Measurements from ENCODE around the gene ANAPC4.
"Not testable (repeated sequence)": the region's sequence is repeated elsewhere in the genome, so short reads cannot be mapped to it uniquely, and the experiment has no call there.

Gene ANAPC4

DNA sequence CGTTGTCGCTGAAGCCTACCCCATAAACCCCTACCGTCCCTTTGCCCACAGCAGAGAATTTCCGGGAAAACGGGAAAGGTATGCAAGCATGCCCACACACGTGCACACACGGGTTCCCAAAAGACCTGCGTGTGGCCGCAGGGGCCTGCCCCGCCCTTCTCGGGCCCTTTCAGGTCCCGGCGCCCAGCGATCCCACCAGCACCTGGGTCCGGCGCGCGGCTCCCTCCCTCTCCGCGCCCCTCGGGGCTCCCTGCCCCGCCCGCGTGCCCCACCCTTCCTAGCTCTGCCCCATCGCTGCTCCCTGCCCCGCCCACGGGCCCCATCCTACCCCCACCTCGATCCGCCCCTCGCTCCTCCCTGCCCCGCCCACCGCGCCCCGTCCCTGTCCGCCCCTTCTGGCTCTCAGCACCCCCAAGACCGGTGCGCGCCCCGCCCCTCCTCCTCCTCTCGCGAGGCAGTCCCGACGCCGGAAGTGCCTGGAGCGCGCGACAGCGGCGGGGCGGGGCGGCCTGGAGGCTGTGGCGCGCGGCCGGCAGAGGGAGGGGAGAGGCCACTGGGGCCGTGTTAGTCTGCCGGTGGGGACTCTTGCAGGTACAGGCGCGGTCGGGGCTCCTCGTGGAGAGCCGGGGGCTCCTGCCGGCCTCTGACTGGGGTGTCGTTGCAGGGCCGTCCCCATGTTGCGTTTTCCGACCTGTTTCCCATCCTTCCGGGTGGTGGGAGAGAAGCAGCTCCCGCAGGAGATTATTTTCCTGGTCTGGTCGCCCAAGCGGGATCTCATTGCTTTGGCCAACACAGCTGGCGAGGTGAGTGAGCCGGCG, at the start of gene ANAPC4:
TSS of gene ANAPC4 (plus strand) at position 510 of the 818 bp plus-strand sequence. CDS start at position 675, 165 bp downstream.
- peak within 1 kb of the TSS; percentile 96 for H3K4me3 ChIP-seq (ENCODE audit: low read length)
- no peak for TF ChIP-seq ZNF274 (IDR thresholded peaks at IDR 0.05; ENCODE audit: low read depth, low read length)

- not testable (repeated sequence) for H3K4me3 ChIP-seq (ENCODE audit: low read length)
These were observed 48.6 kb upstream of the ANAPC4 start for GRCh38 chr4:25328463-25328862.

GRCh38 chr4:25330335-25330734, 46.7 kb upstream of the ANAPC4 start:
- no peak overlapping the region for H3K4me3 ChIP-seq (ENCODE audit: low read length)
- TF ChIP-seq ZNF274 (IDR thresholded peaks at IDR 0.05; ENCODE audit: low read depth, low read length), result no peak

- TF ChIP-seq ZNF274 (IDR thresholded peaks at IDR 0.05; ENCODE audit: low read depth, low read length), result no peak
- H3K4me3 ChIP-seq (ENCODE audit: low read length), result peak overlapping the region; percentile 60; the same call in 1 of the 2 replicates
These were observed 45.9 kb upstream of the ANAPC4 start for GRCh38 chr4:25330905-25331808.

GRCh38 chr4:25343671-25344070, 33.4 kb upstream of the ANAPC4 start:
- TF ChIP-seq ZNF274 (IDR thresholded peaks at IDR 0.05; ENCODE audit: low read depth, low read length), result no peak
- no peak overlapping the region for H3K4me3 ChIP-seq (ENCODE audit: low read length)

- TF ChIP-seq ZNF274 (IDR thresholded peaks at IDR 0.05; ENCODE audit: low read depth, low read length), result no peak
- no peak overlapping the region for H3K4me3 ChIP-seq (ENCODE audit: low read length)
These were observed 31.3 kb upstream of the ANAPC4 start for GRCh38 chr4:25345744-25346143.

- TF ChIP-seq ZNF274 (IDR thresholded peaks at IDR 0.05; ENCODE audit: low read depth, low read length), result no peak
- no peak overlapping the region for H3K4me3 ChIP-seq (ENCODE audit: low read length)
These were observed 30.1 kb upstream of the ANAPC4 start for GRCh38 chr4:25346913-25347312.

DNA sequence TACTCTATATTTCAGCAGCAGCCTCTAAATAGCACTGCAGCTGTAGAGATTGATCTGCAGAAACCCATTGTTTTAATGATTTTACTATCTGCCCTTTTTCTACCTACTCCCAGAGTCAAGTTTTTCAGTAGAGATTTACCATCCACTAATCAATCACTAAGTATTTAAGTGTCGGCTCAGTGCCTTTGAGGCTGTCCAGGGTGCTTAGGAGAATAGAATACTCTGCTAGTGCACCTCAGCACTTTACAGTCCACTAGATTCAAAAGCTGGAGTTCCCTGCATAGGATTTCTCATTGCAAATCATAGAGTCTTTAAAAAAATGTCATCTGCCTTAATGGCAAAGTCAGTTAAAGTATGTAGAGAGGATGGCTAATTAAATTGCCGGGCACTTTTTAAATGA, 29.6 kb upstream of the ANAPC4 start:
- TF ChIP-seq ZNF274 (IDR thresholded peaks at IDR 0.05; ENCODE audit: low read depth, low read length), result no peak
- H3K4me3 ChIP-seq (ENCODE audit: low read length), result no peak overlapping the region

DNA sequence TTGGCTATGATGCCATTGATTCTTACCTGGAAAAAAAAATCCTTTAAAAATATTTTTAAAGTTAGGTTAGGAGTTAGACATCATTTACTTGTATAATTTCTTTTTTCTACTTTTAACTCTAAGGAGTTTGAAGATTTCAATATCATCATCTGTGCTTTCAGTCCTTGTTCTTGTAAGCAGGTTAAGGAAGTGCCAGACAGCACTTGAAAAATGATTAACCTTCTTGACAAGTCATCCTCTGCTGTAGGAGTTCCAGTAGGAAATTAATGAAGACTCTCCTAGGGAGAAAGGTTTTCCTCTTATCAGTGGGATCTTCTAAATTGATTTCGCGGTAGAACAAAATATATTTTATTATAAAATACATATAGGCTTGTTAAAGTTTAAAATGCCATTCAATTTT, 29.1 kb upstream of the ANAPC4 start:
- H3K4me3 ChIP-seq (ENCODE audit: low read length), result no peak overlapping the region
- no peak for TF ChIP-seq ZNF274 (IDR thresholded peaks at IDR 0.05; ENCODE audit: low read depth, low read length)

- no peak for TF ChIP-seq ZNF274 (IDR thresholded peaks at IDR 0.05; ENCODE audit: low read depth, low read length)
- H3K4me3 ChIP-seq (ENCODE audit: low read length), result no peak overlapping the region
These were observed 26.5 kb upstream of the ANAPC4 start for GRCh38 chr4:25350561-25350960.

- H3K4me3 ChIP-seq (ENCODE audit: low read length), result no peak overlapping the region
- no peak for TF ChIP-seq ZNF274 (IDR thresholded peaks at IDR 0.05; ENCODE audit: low read depth, low read length)
These were observed 25.2 kb upstream of the ANAPC4 start for GRCh38 chr4:25351777-25352416.

GRCh38 chr4:25356068-25356467, 21.0 kb upstream of the ANAPC4 start:
- no peak for TF ChIP-seq ZNF274 (IDR thresholded peaks at IDR 0.05; ENCODE audit: low read depth, low read length)
- no peak overlapping the region for H3K4me3 ChIP-seq (ENCODE audit: low read length)

DNA sequence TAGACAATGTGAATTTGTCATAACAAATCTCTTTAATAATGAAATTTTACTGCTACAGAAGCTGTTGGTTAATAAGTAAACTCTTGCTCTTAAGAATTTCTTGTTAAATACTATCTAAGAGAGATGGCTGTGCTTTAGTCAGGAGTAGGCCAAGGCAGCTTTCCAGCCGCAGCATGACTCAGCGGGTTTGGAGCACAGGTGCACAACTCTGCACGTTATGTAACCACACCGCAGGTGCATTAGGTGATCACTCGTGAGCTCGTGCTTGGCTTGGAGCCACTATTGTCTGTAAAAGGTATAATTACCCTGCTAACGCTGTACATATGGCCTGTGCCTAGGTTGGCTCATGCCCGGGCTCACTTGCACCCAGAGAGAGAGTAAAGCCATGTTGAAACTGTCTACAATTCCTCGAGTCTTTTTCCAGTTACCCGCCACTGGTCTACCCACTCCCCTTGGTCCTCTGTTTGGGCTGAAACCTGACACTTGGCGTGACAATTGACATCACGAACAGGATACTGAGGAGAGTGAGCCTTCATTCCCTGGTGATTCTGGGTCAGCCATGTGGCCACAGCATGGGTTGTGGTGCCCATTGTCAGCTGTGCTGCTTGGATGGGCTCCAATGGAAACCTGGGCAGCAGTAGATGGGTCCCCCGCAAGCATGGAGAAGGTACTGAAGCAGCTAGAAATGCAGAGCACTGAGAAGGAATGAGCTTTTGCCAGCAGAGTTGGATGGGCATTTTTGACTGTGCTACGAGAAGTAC, 18.4 kb upstream of the ANAPC4 start:
- no peak for TF ChIP-seq ZNF274 (IDR thresholded peaks at IDR 0.05; ENCODE audit: low read depth, low read length)

DNA sequence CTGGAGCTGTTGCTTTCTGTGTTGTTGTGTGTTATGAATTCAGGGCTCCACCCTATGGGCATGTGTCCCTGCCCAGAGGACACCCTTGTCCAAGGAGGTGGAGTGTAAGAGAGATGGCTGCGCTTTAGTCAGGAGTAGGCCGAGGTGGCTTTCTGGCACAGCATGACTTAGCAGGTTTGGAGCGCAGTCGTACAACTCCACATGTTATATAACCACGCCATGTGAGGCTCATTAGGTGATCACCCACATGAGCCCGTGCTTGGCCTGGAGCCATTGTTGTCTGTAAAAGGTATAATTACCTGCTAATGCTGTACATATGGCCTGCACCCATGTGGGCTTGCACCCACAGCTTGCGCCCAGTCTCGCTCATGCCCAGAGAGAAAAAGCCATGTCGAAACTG, 15.8 kb upstream of the ANAPC4 start:
- H3K4me3 ChIP-seq (ENCODE audit: low read length), result no peak overlapping the region
- TF ChIP-seq ZNF274 (IDR thresholded peaks at IDR 0.05; ENCODE audit: low read depth, low read length), result no peak

More for the DNA sequence above, 18.4 kb upstream of the ANAPC4 start:
- H3K4me3 ChIP-seq (ENCODE audit: low read length), result no peak overlapping the region

All from GM08714 (cell line).